Parathyroid adenoma (tissue), 2 donors: ENCODE measurements around the gene FES.

Source experiments
- H2AFZ ChIP-seq: fragments of 300-600 bp; sonication (generic); one replicate; pipeline ENCODE4 v1.7.0; 2017; ENCODE audit warnings: antibody characterized with exemption, mild to moderate bottlenecking
- H3K27ac ChIP-seq: fragments of 300-600 bp; sonication (generic); one replicate; pipeline ENCODE4 v1.7.0; 2017
- H3K27me3 ChIP-seq: fragments of 300-600 bp; sonication (generic); one replicate; pipeline ENCODE4 v1.7.0; 2017; ENCODE audit warnings: low read length; ENCODE audit not compliant: control insufficient read depth, insufficient read depth
- H3K36me3 ChIP-seq: fragments of 300-600 bp; sonication (generic); one replicate; pipeline ENCODE4 v1.7.0; 2017; ENCODE audit warnings: low read length; ENCODE audit not compliant: control insufficient read depth, insufficient read depth
- H3K4me1 ChIP-seq: fragments of 300-600 bp; sonication (generic); one replicate; pipeline ENCODE4 v1.7.0; 2017; ENCODE audit warnings: control low read depth
- H3K4me2 ChIP-seq: fragments of 300-600 bp; sonication (generic); one replicate; pipeline ENCODE4 v1.7.0; 2017; ENCODE audit warnings: low read length
- H3K4me3 ChIP-seq: fragments of 300-600 bp; sonication (generic); one replicate; pipeline ENCODE4 v1.7.0; 2017; ENCODE audit warnings: low read depth, low read length
- H3K79me2 ChIP-seq: fragments of 300-600 bp; sonication (generic); one replicate; pipeline ENCODE4 v1.7.0; 2017; ENCODE audit warnings: control low read depth
- H3K9ac ChIP-seq: fragments of 300-600 bp; sonication (generic); one replicate; pipeline ENCODE4 v1.7.0; 2017; ENCODE audit warnings: mild to moderate bottlenecking
- H3K9me3 ChIP-seq: fragments of 300-600 bp; sonication (generic); one replicate; pipeline ENCODE4 v1.7.0; 2017; ENCODE audit warnings: low read length; ENCODE audit not compliant: control insufficient read depth
- TF ChIP-seq, protein P1 (sequence below): fragments of 300-600 bp; sonication (generic); IDR thresholded peaks from one replicate; pipeline ENCODE4 v1.7.0; 2017; ENCODE audit warnings: antibody characterized with exemption, mild to moderate bottlenecking
- donor health status: primary hyperparathyroidism.

Gene FES

GRCh38 chr15:90913398-90913944 is 29.2 kb downstream of the FES start:
- H3K36me3 ChIP-seq: no peaks in the 10 kb centered on the region

DNA sequence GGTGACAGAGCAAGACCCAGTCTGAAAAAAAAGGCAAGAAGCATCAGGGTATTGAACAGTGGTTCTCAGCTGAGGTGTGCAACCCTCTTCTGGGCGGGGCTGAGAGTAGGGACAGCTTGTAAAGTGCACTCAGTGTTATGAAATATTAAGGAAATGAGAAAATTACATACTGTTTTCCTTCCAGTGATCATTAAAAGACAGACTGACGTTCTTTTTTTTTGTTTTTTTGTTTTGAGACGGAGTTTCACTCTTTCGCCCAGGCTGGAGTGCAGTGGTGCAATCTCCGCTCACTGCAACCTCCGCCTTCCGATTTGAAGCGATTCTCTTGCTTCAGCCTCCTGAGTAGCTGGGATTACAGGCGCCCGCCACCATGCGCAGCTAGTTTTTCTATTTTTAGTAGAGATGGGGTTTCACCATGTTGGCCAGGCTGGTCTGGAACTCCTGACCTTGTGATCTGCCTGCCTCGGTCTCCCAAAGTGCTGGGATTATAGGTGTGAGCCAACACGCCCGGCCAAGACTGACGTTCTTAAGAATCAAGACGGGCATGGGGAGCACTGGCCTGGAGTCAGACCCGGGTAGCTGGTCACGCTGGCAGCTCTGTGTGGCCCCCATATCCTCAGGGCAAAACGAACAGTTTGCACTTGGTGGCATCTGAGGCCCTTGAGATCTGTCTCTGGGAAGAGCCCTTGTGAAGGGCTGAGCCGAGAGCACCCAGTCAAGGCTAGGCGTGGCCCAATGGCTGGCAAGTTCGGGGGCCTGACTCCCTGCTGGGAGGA is 30.2 kb downstream of the FES start:
- Histone ChIP-seq H3K4me1 (no peaks in the 10 kb centered on the region), H3K9ac (no peak overlapping the region)
- TF ChIP-seq, protein P1, sequence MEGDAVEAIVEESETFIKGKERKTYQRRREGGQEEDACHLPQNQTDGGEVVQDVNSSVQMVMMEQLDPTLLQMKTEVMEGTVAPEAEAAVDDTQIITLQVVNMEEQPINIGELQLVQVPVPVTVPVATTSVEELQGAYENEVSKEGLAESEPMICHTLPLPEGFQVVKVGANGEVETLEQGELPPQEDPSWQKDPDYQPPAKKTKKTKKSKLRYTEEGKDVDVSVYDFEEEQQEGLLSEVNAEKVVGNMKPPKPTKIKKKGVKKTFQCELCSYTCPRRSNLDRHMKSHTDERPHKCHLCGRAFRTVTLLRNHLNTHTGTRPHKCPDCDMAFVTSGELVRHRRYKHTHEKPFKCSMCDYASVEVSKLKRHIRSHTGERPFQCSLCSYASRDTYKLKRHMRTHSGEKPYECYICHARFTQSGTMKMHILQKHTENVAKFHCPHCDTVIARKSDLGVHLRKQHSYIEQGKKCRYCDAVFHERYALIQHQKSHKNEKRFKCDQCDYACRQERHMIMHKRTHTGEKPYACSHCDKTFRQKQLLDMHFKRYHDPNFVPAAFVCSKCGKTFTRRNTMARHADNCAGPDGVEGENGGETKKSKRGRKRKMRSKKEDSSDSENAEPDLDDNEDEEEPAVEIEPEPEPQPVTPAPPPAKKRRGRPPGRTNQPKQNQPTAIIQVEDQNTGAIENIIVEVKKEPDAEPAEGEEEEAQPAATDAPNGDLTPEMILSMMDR: no peak

More at GRCh38 chr15:90913398-90913944, 29.2 kb downstream of the FES start:
- H3K9ac ChIP-seq: no peak overlapping the region
- no peak overlapping the region for H3K27ac ChIP-seq
- no peak overlapping the region for H3K4me2 ChIP-seq
- no peaks in the 10 kb centered on the region for H3K79me2 ChIP-seq
- no peaks in the 10 kb centered on the region for H3K27me3 ChIP-seq
- H3K4me3 ChIP-seq: no peak overlapping the region
- TF ChIP-seq, protein P1: no peak
- H3K4me1 ChIP-seq: no peaks in the 10 kb centered on the region
- H2AFZ ChIP-seq: no peak overlapping the region
- no peaks in the 10 kb centered on the region for H3K9me3 ChIP-seq

DNA sequence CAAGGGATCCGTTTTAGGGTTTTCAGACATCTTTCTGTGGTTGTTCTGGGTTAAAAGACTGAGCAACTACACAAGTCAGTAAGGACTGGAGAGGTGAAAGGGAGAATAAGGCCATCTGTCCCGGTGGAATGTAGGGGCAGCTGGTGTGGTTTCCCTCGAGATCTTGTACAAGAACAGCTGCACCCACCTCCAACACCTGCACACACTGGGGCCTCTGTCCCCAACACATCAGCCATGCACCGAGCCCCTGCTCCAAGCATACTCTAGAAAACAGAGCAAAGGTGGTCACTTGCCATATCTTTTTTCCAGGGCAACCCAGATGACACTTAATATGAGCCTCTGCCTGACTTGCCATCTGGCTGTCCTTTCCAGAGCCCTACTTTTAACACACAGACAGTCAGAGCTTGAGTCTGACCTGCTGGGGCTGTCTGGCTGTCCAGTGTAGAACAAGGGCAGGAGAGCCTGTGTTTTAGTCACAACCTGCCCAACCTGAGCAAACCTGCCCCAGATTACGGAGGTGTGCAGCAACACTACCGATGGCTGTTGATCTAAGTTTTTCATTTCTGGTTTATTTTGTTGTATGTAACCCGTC is 31.0 kb downstream of the FES start:
- Histone ChIP-seq H3K27ac (no peak overlapping the region), H3K79me2 (no peaks in the 10 kb centered on the region), H3K4me1 (no peaks in the 10 kb centered on the region), H3K9me3 (no peaks in the 10 kb centered on the region), H3K9ac (no peak overlapping the region), H3K27me3 (no peaks in the 10 kb centered on the region), H3K4me2 (no peak overlapping the region), H3K4me3 (no peak overlapping the region), H3K36me3 (no peaks in the 10 kb centered on the region), H2AFZ (no peak overlapping the region)
- TF ChIP-seq, protein P1: no peak

More for the DNA sequence above, 30.2 kb downstream of the FES start:
- Histone ChIP-seq H3K27me3 (no peaks in the 10 kb centered on the region), H3K4me3 (no peak overlapping the region), H3K36me3 (no peaks in the 10 kb centered on the region), H3K27ac (no peak overlapping the region), H3K4me2 (no peak overlapping the region), H3K9me3 (no peaks in the 10 kb centered on the region), H3K79me2 (no peaks in the 10 kb centered on the region), H2AFZ (no peak overlapping the region)

DNA sequence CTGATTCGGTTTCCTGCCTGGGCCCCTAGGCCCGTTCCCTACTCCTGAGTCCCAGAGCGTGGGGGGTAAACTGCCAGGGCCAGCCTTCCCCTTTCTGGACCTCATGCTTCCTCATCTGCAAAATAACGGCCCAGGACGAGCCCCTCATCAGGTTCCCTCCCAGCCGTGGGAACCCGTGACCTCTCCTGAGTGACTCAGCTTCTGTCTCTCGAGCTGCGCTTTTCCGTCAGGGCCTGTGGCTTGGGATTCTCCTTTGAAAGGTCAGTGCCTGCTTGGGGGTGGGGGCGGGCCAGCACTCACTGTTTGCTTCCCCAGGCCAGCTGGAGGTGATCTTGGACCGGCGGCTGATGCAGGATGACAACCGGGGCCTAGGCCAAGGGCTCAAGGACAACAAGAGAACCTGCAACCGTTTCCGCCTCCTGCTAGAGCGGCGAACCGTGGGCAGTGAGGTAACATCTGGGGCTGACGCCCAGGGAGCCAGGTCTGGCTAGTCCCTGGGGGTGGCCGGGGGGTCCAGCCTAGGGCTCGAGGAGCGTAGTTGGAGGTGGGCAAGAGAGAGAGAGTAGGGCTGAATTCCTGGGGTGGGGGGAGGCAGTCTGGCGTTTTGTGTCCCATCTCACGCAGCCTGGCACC is 31.6 kb downstream of the FES start:
- no peaks in the 10 kb centered on the region for H3K27me3 ChIP-seq
- H3K4me2 ChIP-seq: no peak overlapping the region
- H3K9me3 ChIP-seq: no peaks in the 10 kb centered on the region
- H3K4me1 ChIP-seq: no peaks in the 10 kb centered on the region
- no peak overlapping the region for H3K4me3 ChIP-seq
- no peaks in the 10 kb centered on the region for H3K79me2 ChIP-seq
- H3K27ac ChIP-seq: no peak overlapping the region
- H3K9ac ChIP-seq: no peak overlapping the region
- TF ChIP-seq, protein P1: no peak
- H3K36me3 ChIP-seq: no peaks in the 10 kb centered on the region
- H2AFZ ChIP-seq: no peak overlapping the region
